Hepatocyte (in vitro differentiated cells): Measurements from ENCODE around the gene ZNF333. TPM values are rescaled to one million over a fixed set of nuclear protein-coding genes. Genes with fewer than 3 reads are reported as not detected.

Experiments used
- DNase-seq: peaks from one replicate; pipeline ENCODE4 v3.0.0-alpha.2; 2016; ENCODE audit warnings: low spot score
- H2AFZ ChIP-seq: fragments of 200-600 bp; sonication (generic); 2 replicates; pipeline ENCODE4 v1.6.0; 2016; ENCODE audit warnings: antibody characterized with exemption, mild to moderate bottlenecking
- H3K27ac ChIP-seq: fragments of 200-600 bp; sonication (generic); 2 replicates; pipeline ENCODE4 v1.5.1; 2016; ENCODE audit warnings: mild to moderate bottlenecking
- H3K27me3 ChIP-seq: fragments of 200-600 bp; sonication (generic); 2 replicates; pipeline ENCODE4 v1.6.1; 2016
- H3K36me3 ChIP-seq: fragments of 200-600 bp; sonication (generic); replicated peaks from 2 replicates; pipeline ENCODE4 v1.5.1; 2016; ENCODE audit warnings: low read depth; ENCODE audit not compliant: insufficient read depth
- H3K4me1 ChIP-seq: fragments of 200-600 bp; sonication (generic); 2 replicates; pipeline ENCODE4 v1.5.1; 2016; ENCODE audit warnings: mild to moderate bottlenecking, moderate library complexity; ENCODE audit not compliant: insufficient read depth
- H3K4me2 ChIP-seq: fragments of 200-600 bp; sonication (generic); 2 replicates; pipeline ENCODE4 v1.6.0; 2016
- H3K4me3 ChIP-seq: fragments of 200-600 bp; sonication (generic); 2 replicates; pipeline ENCODE4 v1.5.1; 2016; ENCODE audit warnings: mild to moderate bottlenecking
- H3K79me2 ChIP-seq: fragments of 200-600 bp; sonication (generic); 2 replicates; pipeline ENCODE4 v1.6.0; 2017; ENCODE audit warnings: mild to moderate bottlenecking
- H3K9me2 ChIP-seq: fragments of 200-600 bp; sonication (generic); replicated peaks from 2 replicates; pipeline ENCODE4 v1.6.0; 2017; ENCODE audit warnings: mild to moderate bottlenecking; ENCODE audit not compliant: insufficient read depth
- H3K9me3 ChIP-seq: fragments of 200-600 bp; sonication (generic); 2 replicates; pipeline ENCODE4 v1.5.1; 2016; ENCODE audit warnings: low read depth, mild to moderate bottlenecking
- H4K20me1 ChIP-seq: fragments of 200-600 bp; sonication (generic); 2 replicates; pipeline ENCODE4 v1.6.0; 2016; ENCODE audit warnings: mild to moderate bottlenecking; ENCODE audit not compliant: insufficient read depth, poor library complexity, severe bottlenecking
- CTCF ChIP-seq: fragments of 200-600 bp; sonication (generic); IDR thresholded peaks from 2 replicates; pipeline ENCODE4 v1.5.1; 2016; ENCODE audit warnings: antibody characterized with exemption, mild to moderate bottlenecking; ENCODE audit not compliant: poor library complexity
- EZH2 ChIP-seq: fragments of 200-600 bp; sonication (generic); IDR thresholded peaks from 2 replicates; pipeline ENCODE4 v1.6.1; 2016; ENCODE audit warnings: antibody characterized with exemption, mild to moderate bottlenecking, borderline replicate concordance
- EZH2phosphoT487 ChIP-seq: fragments of 200-600 bp; sonication (generic); IDR thresholded peaks from one replicate; pipeline ENCODE4 v1.6.1; 2018; ENCODE audit warnings: antibody characterized with exemption, mild to moderate bottlenecking, low read depth, moderate library complexity; ENCODE audit not compliant: unreplicated experiment, severe bottlenecking
- WGBS: methylation state at CpG from one replicate; pipeline ENCODE4 v1.1.6; 2016; ENCODE audit warnings: low lambda C conversion rate; ENCODE audit errors: missing lambda C conversion rate; 5-methylcytosine and 5-hydroxymethylcytosine counted together
- polyA plus RNA-seq: library from polyadenylated mRNA; unstranded; fragments of >200 nt; fragmentation: Nextera tagmentation; extraction: Ambion mirVana; gene quantifications from 2 replicates; pipeline ENCODE4 v1.2.1, GENCODE V29; 2016
- total RNA-seq: library from RNA; depleted of rRNA; stranded (reverse); fragments of >200 nt; gene quantifications from 2 replicates; pipeline ENCODE4 v1.2.3, GENCODE V29; 2014

ZNF333 gene
- total and polyA plus RNA-seq, 2 experiments from 2014 or later: 7.1 to 21.9 TPM

GRCh38 chr19:14695471-14695870, 5.6 kb downstream of the ZNF333 start:
- Histone ChIP-seq H3K36me3 (no peaks in the 10 kb centered on the region), H3K4me2 (no peak overlapping the region), H3K79me2 (peaks cover 8% of the 10 kb centered on the region), H2AFZ (no peak overlapping the region), H3K27me3 (no peaks in the 10 kb centered on the region), H3K9me3 (no peaks in the 10 kb centered on the region), H3K4me3 (no peak overlapping the region), H3K9me2 (no peaks in the 10 kb centered on the region), H3K27ac (no peak overlapping the region), H4K20me1 (no peaks in the 10 kb centered on the region), H3K4me1 (no peaks in the 10 kb centered on the region)
- DNase-seq: no peak
- 94% methylated on average over 5 of the region's 5 CpGs for WGBS
- no peak for TF ChIP-seq EZH2phosphoT487

GRCh38 chr19:14699641-14700040, 9.8 kb downstream of the ZNF333 start:
- H3K4me2 ChIP-seq: no peak overlapping the region
- H3K9me3 ChIP-seq: no peaks in the 10 kb centered on the region
- no peak overlapping the region for H3K4me3 ChIP-seq
- no peak for TF ChIP-seq EZH2
- no peak for TF ChIP-seq EZH2phosphoT487
- TF ChIP-seq CTCF: no peak
- H3K4me1 ChIP-seq: no peaks in the 10 kb centered on the region
- no peak overlapping the region for H3K27ac ChIP-seq
- H3K79me2 ChIP-seq: no peaks in the 10 kb centered on the region
- no peak for DNase-seq
- WGBS: 97% methylated on average over 8 of the region's 8 CpGs
- H4K20me1 ChIP-seq: no peaks in the 10 kb centered on the region
- no peaks in the 10 kb centered on the region for H3K9me2 ChIP-seq
- H3K36me3 ChIP-seq: no peaks in the 10 kb centered on the region
- no peaks in the 10 kb centered on the region for H3K27me3 ChIP-seq
- no peak overlapping the region for H2AFZ ChIP-seq

DNA sequence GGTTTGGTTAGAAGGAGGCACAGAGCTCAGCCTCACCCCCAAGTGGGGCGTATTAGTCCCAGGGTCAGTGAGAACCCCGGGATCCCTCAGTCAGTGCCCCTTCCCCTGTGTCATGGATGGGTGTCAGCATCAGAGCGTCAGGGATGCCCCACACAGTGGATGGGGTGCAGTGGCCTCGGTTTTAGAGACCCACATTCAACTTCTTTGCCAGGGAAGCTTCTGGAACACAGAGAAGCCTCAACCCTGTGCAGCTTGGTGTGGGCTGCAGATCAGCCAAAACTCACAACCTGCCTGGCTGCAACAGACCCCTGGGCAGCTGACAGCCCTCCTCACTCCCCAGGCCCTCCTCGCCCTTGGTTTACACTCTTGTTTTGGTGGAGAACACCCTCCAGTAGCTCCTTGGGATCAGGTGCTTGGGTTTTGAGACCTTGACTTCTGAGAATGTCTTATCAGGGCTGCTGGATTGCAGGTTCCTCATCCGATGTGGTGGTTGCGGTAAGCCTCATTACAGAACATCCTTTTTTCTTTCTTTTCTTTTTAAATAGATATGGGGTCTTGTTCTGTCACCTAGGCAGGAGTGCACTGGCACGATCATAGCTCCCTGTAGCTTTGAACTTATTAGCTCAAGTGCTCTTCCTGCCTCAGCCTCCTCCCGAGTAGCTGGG, 11.0 kb downstream of the ZNF333 start:
- no peaks in the 10 kb centered on the region for H3K79me2 ChIP-seq
- TF ChIP-seq EZH2 (no peak), EZH2phosphoT487 (no peak), CTCF (no peak)
- H3K4me1 ChIP-seq: no peaks in the 10 kb centered on the region
- 98% methylated on average over 9 of the region's 9 CpGs for WGBS
- no peaks in the 10 kb centered on the region for H4K20me1 ChIP-seq
- H3K27me3 ChIP-seq: no peaks in the 10 kb centered on the region
- no peak overlapping the region for H3K4me2 ChIP-seq
- H3K9me2 ChIP-seq: no peaks in the 10 kb centered on the region
- H3K27ac ChIP-seq: no peak overlapping the region
- DNase-seq: no peak
- no peaks in the 10 kb centered on the region for H3K36me3 ChIP-seq
- H3K9me3 ChIP-seq: no peaks in the 10 kb centered on the region
- H2AFZ ChIP-seq: no peak overlapping the region
- no peak overlapping the region for H3K4me3 ChIP-seq

DNA sequence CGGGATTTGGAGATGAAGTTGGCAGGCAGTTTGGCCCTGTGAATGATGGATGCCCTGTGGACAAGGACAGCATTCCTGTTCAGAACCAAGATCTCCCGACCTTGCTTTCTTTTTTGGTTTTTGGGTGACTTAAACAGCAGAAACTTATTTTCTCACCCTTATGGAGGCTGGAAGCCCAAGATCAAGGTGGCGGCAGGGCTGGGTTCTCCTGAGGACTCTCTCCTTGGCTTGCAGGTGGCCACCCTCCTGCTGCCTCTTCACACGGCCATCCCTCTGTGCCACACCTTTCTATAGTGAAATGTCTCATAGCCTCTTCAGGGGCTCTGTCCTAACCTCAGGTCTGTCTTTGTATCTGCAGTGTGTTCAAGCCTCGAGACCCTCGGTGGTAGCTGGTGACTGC, 14.0 kb downstream of the ZNF333 start:
- Histone ChIP-seq H3K79me2 (no peaks in the 10 kb centered on the region), H3K9me3 (no peaks in the 10 kb centered on the region), H3K27me3 (no peaks in the 10 kb centered on the region), H2AFZ (no peak overlapping the region), H3K4me3 (no peak overlapping the region), H3K9me2 (no peaks in the 10 kb centered on the region), H3K4me1 (no peaks in the 10 kb centered on the region), H4K20me1 (no peaks in the 10 kb centered on the region), H3K4me2 (no peak overlapping the region), H3K36me3 (no peaks in the 10 kb centered on the region), H3K27ac (no peak overlapping the region)
- DNase-seq: no peak
- no peak for TF ChIP-seq EZH2phosphoT487
- TF ChIP-seq EZH2: no peak
- TF ChIP-seq CTCF: no peak
- WGBS: over 99% methylated on average over 6 of the region's 6 CpGs
